Right cardiac atrium (tissue), 5 donors: ENCODE data around the gene MACIR. TPM values are rescaled to one million over a fixed set of nuclear protein-coding genes. Genes with fewer than 3 reads are reported as not detected.
A peak's percentile ranks its signal among the peaks of the same experiment; 100 is the strongest.
"Not testable (repeated sequence)": the region's sequence is repeated elsewhere in the genome, so short reads cannot be mapped to it uniquely, and the experiment has no call there.

Experiments used
- ATAC-seq, 2 donors: fragments of 200-7000 bp; cut with Tn5 transposase; one replicate each; pipeline versions ENCODE4 v1.8.0 to v1.9.1; 2020; ENCODE audit warnings: moderate library complexity in 2 of 2, mild to moderate bottlenecking in 1 of 2
- DNase-seq, 3 donors: peaks; one replicate each; pipeline ENCODE4 v3.0.0-alpha.2; 2020
- H3K27ac ChIP-seq: one replicate; pipeline ENCODE4 v1.5.1; 2013; ENCODE audit warnings: mild to moderate bottlenecking, low read length, control low read depth, moderate library complexity
- H3K27me3 ChIP-seq: one replicate; pipeline ENCODE4 v1.6.1; 2013; ENCODE audit not compliant: control insufficient read depth, insufficient read depth
- H3K4me1 ChIP-seq: one replicate; pipeline ENCODE4 v1.6.1; 2013; ENCODE audit warnings: low read length; ENCODE audit not compliant: control insufficient read depth, insufficient read depth
- H3K4me3 ChIP-seq: one replicate; pipeline ENCODE4 v1.5.1; 2013; ENCODE audit warnings: low read length, control low read depth
- H3K9me3 ChIP-seq: one replicate; pipeline ENCODE4 v1.6.1; 2013; ENCODE audit warnings: low read length; ENCODE audit not compliant: control insufficient read depth
- WGBS: extraction: QIAGEN DNeasy Blood & Tissue Kit; methylation state at CpG from one replicate; pipeline ENCODE4 v1.1.7; 2013; 5-methylcytosine and 5-hydroxymethylcytosine counted together
- intact Hi-C, 4 donors: fragments of 100-400 bp; cut with DNase I; formaldehyde crosslinking; loops; one replicate each; pipeline versions ENCODE4 v1.11.0 to v1.14.0; 2022 to 2023
- long read RNA-seq, 4 donors: library from polyadenylated mRNA; unstranded; transcript quantifications; one replicate each; pipeline ENCODE4 v2.0.0, GENCODE V29; 2020 to 2021
- polyA plus RNA-seq: library from polyadenylated mRNA; stranded (reverse); fragments of 200-250 nt; gene quantifications from one replicate; pipeline ENCODE4 v1.2.3, GENCODE V29; 2013
- total RNA-seq, 4 donors: library from RNA; stranded (reverse); fragmentation: NEBNext Ultra II Directional; extraction: Animal tissue kit (Norgen Biotek cat#: 25700); gene quantifications; one replicate each; pipeline ENCODE4 v1.2.1, GENCODE V29; 2021
- donor health status: healthy with polysubstance abuse.
- donor health status: DM: no; HTN: yes; CAD: no.
- donor health status: DM: no; HTN: no; CAD: no.
- donor health status: DM: no; HTN: yes; CAD: no; lungs with severe emphysema.
- donor health status: DM: yes; HTN: yes; CAD: no.

The MACIR gene, protein sequence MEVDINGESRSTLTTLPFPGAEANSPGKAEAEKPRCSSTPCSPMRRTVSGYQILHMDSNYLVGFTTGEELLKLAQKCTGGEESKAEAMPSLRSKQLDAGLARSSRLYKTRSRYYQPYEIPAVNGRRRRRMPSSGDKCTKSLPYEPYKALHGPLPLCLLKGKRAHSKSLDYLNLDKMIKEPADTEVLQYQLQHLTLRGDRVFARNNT
- total RNA-seq (1 to 10 TPM; 3.4 to 4.8 (median 4.2) TPM), polyA plus RNA-seq (3.0 TPM)
- long read RNA-seq, donor 1, transcript C5orf30-201 (3 exons, 3,049 nt): major isoform, 12 of 13 reads
- long read RNA-seq, donor 1, partial matches to known transcripts: 1 of 13 reads
- long read RNA-seq, donor 1, other reads (novel, unspliced or antisense): 0 of 13 reads
- long read RNA-seq, donor 2, partial matches to known transcripts: 1 of 3 reads
- long read RNA-seq, donor 2, other reads (novel, unspliced or antisense): 0 of 3 reads
- long read RNA-seq, donor 3, partial matches to known transcripts: 3 of 9 reads
- long read RNA-seq, donor 3, other reads (novel, unspliced or antisense): 0 of 9 reads
- long read RNA-seq, donor 4, partial matches to known transcripts: 1 of 2 reads
- long read RNA-seq, donor 4, other reads (novel, unspliced or antisense): 0 of 2 reads

DNA sequence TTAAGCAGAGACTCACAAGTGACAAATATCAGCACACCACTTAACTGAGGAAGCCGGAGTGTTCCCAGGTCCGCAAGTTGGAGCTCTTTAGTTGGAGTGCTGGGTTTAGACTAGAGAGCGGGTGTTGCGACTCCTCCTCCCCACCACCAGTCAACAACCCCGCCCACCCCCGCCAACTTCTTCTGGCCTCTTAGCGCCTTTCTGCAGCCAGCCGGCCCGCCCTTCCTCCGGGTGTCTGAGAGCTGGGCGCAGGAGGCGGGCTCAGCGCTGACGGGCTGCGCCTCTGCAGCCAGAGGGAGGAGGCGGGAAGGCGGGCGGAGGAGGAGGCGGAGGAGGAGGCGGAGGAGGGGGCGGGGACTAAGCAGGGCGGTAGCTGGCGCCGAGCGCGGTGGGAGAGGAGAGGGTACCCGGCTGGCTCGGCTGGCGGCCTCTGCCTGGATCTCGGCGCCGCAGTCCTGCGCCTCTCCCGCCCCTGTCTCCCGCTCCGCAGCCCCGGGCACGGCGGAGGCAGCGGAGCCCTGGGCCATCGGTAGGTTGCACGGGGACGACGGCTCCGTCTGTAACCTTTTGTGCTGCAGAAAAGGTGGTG, at the start of gene MACIR:
Gene MACIR (plus strand): TSS at position 396 of the 589 bp plus-strand sequence. CDS start 17,157 bp downstream, outside the sequence.
- ATAC-seq (peak; percentile 99 to 100), DNase-seq (peak; percentile 98 to 99 (median 99))
- H3K4me1 ChIP-seq: no peaks in the 10 kb centered on the region
- H3K4me3 ChIP-seq: peak within 1 kb of the TSS; percentile 72
- WGBS: under 1% methylated on average over 43 of the region's 45 CpGs
- no peaks in the 10 kb centered on the region for H3K9me3 ChIP-seq
- H3K27me3 ChIP-seq: no peaks in the 10 kb centered on the region
- H3K27ac ChIP-seq: peak within 1 kb of the TSS; percentile 64
- intact Hi-C loops: no loop called here

GRCh38 chr5:103209065-103209464, 49.5 kb upstream of the MACIR start:
- Histone ChIP-seq H3K27ac (no peak overlapping the region), H3K4me3 (no peak overlapping the region), H3K9me3 (no peaks in the 10 kb centered on the region), H3K4me1 (peaks cover 3% of the 10 kb centered on the region), H3K27me3 (no peaks in the 10 kb centered on the region)
- DNase-seq (no peak), ATAC-seq (no peak)
- intact Hi-C loops: no loop called here

DNA sequence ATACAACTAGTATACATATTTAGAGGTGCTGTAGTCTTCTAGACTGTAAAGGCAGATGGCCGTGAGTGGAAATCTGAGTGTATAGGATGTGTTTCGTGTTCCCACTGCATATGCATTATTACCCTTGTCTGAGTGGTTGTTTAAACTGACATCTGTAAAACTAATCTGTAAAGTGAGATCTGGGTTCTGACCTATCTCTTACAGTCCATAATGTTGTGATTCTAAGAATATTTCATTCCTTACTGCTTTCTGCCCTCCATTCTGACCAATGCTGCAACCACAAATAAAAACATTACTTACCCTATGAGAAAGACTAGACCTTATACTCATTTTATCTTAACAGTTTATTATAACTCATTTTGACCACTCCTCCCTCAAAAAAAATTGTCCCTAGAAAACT, 47.6 kb upstream of the MACIR start:
- Histone ChIP-seq H3K27me3 (no peaks in the 10 kb centered on the region), H3K4me1 (peaks cover 3% of the 10 kb centered on the region), H3K27ac (no peak overlapping the region), H3K4me3 (no peak overlapping the region), H3K9me3 (no peaks in the 10 kb centered on the region)
- 100% methylated on average over 2 of the region's 2 CpGs for WGBS
- DNase-seq: no peak
- no peak for ATAC-seq
- intact Hi-C loops: no loop called here

- ATAC-seq (no peak), DNase-seq (no peak)
- Histone ChIP-seq H3K4me3 (no peak overlapping the region), H3K27ac (no peak overlapping the region), H3K27me3 (no peaks in the 10 kb centered on the region), H3K9me3 (no peaks in the 10 kb centered on the region), H3K4me1 (peaks cover 5% of the 10 kb centered on the region)
- WGBS: 73% methylated on average over 2 of the region's 2 CpGs
- intact Hi-C loops: no loop called here
Measured at GRCh38 chr5:103211576-103212561, 46.7 kb upstream of the MACIR start.

GRCh38 chr5:103216137-103216536, 42.4 kb upstream of the MACIR start:
- 23% methylated on average over 2 of the region's 2 CpGs for WGBS
- ATAC-seq: peak in 1 of 2 donors; percentile 73
- H3K27ac ChIP-seq: no peak overlapping the region

DNA sequence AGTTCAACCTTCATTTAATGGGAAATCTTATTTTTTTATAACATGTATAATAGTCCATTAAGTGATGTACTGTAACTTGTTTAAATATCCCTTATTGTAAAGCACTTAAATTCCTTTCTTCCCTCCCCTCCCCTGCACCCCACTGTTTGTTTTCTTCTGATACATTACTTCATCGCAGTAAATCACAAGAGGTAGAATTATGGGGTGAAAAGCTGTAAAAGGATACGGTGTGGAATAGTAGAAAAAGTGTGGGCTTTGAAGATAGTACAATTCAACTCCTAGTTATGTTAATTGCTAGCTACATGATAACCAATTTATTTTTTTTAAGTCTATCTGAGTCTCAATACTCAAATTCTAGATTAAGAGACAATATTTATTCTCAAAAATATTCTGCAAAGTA, 41.9 kb upstream of the MACIR start:
- no peak overlapping the region for H3K4me3 ChIP-seq
- ATAC-seq (no peak), DNase-seq (no peak)
- no peaks in the 10 kb centered on the region for H3K9me3 ChIP-seq
- peaks cover 2% of the 10 kb centered on the region for H3K4me1 ChIP-seq
- intact Hi-C loops: no loop called here
- H3K27me3 ChIP-seq: no peaks in the 10 kb centered on the region
- 80% methylated on average over 2 of the region's 2 CpGs for WGBS
- H3K27ac ChIP-seq: no peak overlapping the region

More at GRCh38 chr5:103216137-103216536, 42.4 kb upstream of the MACIR start:
- Histone ChIP-seq H3K4me1 (peaks cover 2% of the 10 kb centered on the region), H3K27me3 (no peaks in the 10 kb centered on the region), H3K4me3 (no peak overlapping the region), H3K9me3 (no peaks in the 10 kb centered on the region)
- intact Hi-C loops: no loop called here
- no peak for DNase-seq

GRCh38 chr5:103217101-103217500, 41.5 kb upstream of the MACIR start:
- intact Hi-C loops: no loop called here
- DNase-seq: no peak
- Histone ChIP-seq H3K27ac (no peak overlapping the region), H3K27me3 (no peaks in the 10 kb centered on the region), H3K4me3 (no peak overlapping the region), H3K4me1 (peaks cover 2% of the 10 kb centered on the region), H3K9me3 (no peaks in the 10 kb centered on the region)
- no peak for ATAC-seq

GRCh38 chr5:103218164-103218563, 40.4 kb upstream of the MACIR start:
- intact Hi-C loops: no loop called here
- ATAC-seq (peak in 1 of 2 donors; percentile 80), DNase-seq (no peak)
- Histone ChIP-seq H3K9me3 (no peaks in the 10 kb centered on the region), H3K27ac (no peak overlapping the region), H3K27me3 (no peaks in the 10 kb centered on the region), H3K4me1 (peaks cover 2% of the 10 kb centered on the region), H3K4me3 (no peak overlapping the region)
- WGBS: 57% methylated on average over 5 of the region's 5 CpGs

GRCh38 chr5:103219074-103219473, 39.5 kb upstream of the MACIR start:
- DNase-seq, H3K4me1 ChIP-seq, H3K27ac ChIP-seq, H3K27me3 ChIP-seq, ATAC-seq, H3K9me3 ChIP-seq, intact Hi-C loops, H3K4me3 ChIP-seq: not testable (repeated sequence)
- 99% methylated on average over 2 of the region's 2 CpGs for WGBS

DNA sequence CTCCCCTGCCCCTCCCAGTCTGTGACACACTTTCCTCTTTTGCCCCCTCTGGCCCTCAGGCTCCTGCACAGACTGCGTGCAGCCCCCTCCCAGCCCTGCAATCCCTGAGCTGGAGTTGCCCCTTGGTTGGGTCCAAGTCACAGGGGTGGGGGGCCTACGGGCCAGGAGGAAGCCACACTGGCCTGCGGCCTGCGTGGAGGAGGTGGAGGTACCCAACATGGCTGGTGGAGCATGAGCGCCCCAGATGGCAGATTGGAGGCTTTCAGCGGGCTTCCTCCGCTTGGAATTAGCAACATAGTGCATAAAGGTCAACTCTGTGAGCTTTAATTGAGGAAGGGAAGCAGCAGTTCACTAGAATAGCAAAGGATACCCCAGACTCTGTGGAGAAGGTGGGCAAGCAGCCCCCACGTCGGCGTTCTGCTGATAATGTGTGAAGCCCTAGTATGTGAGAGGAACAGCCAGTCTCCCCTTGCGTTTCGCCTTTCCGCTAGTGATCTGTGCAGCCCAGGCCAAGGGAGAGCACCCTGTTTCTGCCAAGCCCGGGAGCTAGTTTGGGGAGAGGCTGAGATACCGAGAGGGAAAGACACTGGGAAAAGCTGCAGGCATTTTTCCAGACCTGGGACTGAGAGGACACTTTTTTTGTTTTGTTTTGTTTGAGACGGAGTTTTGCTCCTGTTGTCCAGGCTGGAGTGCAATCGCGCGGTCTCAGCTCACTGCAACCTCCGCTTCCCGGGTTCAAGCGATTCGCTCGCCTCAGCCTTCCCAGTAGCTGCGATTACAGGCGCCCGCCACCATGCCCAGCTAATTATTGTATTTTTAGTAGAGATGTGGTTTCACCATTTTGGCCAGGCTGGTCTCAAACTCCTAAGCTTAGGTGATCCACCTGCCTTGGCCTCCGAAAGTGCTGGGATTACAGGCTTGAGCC, 35.3 kb upstream of the MACIR start:
- intact Hi-C loops: no loop called here
- H3K9me3 ChIP-seq: no peaks in the 10 kb centered on the region
- peak in 2 of 3 donors; percentile 21 to 35 for DNase-seq
- 92% methylated on average over 28 of the region's 28 CpGs for WGBS
- no peaks in the 10 kb centered on the region for H3K4me1 ChIP-seq
- no peak overlapping the region for H3K27ac ChIP-seq
- H3K27me3 ChIP-seq: no peaks in the 10 kb centered on the region
- ATAC-seq: peak in 1 of 2 donors; percentile 29
- no peak overlapping the region for H3K4me3 ChIP-seq
